Posterior vena cava (tissue), 2 donors: Measurements from ENCODE around the gene TRIM50. TPM values are rescaled to one million over a fixed set of nuclear protein-coding genes. Genes with fewer than 3 reads are reported as not detected.
"Not testable (repeated sequence)": the region's sequence is repeated elsewhere in the genome, so short reads cannot be mapped to it uniquely, and the experiment has no call there.

Experiments
- DNase-seq: peaks from one replicate; pipeline ENCODE4 v3.0.0-alpha.2; 2020; ENCODE audit warnings: low spot score
- intact Hi-C, 2 donors: fragments of 100-400 bp; cut with DNase I; formaldehyde crosslinking; loops; one replicate each; pipeline versions ENCODE4 v1.14.1 to v1.14.2; 2022 to 2023
- total RNA-seq, 2 donors: library from RNA; stranded (reverse); fragmentation: NEBNext Ultra II Directional; extraction: Animal tissue kit (Norgen Biotek cat#: 25700); gene quantifications; one replicate each; pipeline ENCODE4 v1.2.1, GENCODE V29; 2021
- donor health status: DM: yes; HTN: yes; CAD: no.
- donor health status: DM: yes; HTN: yes; CAD: no.

TRIM50 gene
- total RNA-seq, 2 donors from 2014 or later, result 0.32 TPM; not detected in 1

DNA sequence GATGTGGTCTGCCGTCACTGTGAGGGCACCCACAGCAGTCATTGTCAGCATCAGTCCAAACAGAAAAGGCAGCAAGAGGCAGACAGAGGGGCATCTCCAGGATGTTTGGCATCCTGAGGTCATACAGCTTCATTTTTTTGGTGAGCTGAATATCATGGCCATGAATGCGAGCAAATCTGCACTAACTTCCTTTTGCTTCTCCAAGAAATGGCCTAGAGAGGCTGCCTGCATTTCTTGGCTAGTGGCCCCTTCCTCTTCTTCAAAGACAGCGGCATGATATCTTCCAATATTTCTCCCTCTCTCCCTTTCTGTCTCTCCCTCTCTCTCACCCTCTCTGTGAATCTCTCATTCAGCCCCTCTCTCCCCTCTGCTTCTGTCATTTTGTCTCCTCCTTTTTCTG is 24.9 kb upstream of the TRIM50 start:
- DNase-seq, result no peak
- intact Hi-C loops, result no loop called here

DNA sequence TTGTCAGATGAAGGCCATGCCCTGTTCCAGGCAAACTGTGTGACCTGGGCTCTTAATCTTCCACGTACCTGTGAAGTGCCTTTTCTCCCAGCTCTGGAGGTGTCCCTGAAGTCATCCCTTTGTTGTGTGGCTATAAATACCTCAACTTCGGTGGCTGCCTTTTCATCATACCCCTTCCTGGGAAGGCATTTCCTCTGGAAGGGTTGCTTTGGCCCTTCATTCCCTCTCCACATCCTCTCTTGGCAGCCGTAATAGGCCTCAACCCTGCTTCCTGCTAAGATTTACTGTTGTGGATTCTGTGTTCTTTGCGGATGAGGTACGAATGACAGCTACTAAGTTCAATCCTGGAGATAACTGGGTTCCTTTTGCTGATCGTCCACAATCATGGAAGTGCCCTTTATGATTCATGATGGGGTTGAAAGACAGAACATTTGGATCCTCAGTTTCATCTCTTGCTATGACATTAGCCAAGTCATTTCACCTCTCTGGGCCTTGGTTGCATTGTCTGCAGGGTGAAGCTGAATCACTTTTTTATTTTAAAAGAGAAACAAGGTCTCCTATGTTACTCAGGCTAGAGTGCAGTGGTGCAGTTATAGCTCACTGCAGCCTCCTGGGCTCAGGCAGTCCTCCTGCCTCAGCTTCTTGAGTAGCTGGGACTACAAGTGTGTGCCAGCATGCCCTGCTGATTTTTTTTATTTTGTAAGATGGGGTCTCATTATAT is 23.7 kb upstream of the TRIM50 start:
- intact Hi-C loops, result no loop called here
- no peak for DNase-seq

DNA sequence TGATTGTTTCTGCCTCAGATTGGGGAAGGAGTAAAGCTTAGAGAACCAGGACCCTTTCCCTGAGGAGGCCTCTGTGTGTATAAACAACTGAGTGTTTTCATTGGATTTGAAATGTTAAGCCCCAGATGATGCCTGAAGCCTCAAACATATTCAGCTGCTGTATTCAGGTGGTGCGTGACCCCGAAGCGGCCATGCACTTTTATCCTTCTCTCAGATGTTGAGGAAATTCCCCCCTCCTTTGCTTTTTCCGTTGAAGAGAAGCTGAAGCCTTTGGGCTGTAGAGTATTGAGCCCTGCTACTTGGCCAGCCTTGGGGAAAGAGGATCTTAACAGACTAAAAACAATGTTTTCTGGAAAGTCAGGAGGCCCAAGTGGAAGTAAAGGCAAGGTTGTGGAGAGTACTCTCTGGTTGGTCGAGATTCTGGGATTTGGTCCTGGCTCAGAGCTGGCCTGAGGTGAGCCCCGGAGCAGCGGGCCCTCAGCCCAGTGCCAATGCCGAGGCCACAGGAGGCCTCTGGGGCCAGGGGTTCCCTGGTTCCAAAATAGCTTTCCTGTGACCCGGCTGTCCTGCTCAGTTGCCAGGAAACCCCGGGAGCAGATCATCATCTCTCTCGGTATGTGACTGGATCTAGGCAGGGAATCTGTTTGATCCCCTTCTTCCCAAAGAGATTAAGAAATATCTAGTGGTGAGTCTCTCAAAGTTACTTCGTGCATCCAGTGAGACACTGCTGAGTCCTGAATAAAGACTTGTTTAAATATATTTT is 22.6 kb upstream of the TRIM50 start:
- intact Hi-C loops, result no loop called here
- no peak for DNase-seq

DNA sequence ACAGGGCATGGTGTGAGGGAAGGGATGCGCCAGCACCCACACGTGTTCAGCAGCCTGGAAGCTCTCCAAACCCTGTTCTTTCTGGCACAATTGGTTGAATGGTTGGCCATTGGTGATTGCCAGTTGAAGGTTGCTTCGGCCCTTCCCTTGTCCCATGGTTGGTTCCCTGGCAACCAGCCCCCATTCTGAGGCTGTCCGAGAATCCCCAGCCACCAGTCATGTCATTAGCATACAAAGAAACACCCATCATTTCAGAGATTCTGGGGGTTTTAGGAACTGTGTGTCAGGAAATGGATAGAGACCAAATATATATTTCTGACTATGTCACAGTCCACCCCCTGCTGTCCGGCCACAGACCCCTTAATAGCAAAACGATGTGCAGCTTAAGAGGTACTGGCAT is 21.9 kb upstream of the TRIM50 start:
- intact Hi-C loops, result no loop called here
- no peak for DNase-seq

DNA sequence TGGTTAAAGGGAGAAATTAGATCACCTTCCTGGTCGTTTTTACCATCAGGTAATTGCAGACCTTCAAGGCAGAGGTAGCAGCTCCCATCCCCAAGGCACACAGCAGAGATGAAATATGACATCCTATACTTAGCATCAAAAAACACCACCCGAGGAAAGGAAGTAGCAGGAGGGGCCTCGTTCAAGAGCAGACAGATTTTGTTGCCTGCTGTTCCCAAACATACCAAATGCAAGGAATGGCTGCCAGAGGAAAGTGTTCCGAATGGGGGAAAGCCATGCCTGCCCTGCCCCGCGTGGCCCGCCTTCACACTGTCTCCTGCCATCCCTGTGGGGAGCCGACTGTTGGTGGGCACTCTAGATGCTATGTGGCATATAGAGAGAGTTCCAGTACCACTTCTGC is 18.1 kb upstream of the TRIM50 start:
- intact Hi-C loops, result no loop called here
- no peak for DNase-seq

DNA sequence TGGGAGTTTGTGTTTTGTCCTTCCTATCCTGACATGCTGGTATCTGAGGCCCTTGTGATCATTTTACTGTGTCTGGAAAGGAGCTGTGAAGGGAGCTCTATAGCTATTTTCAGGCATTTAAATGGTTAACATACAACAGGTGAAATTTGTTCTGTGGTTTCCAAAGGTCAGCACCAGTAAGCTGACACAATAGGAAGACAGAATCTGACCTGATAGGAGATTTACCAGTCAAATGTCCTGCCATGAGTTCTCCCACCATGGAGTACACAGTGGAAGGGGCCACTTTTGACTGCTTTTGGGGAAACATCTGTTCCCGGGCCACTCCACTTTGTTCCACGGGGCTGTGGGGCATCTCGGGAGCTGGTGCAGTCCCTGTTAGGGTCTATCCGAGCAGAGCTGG is 17.7 kb upstream of the TRIM50 start:
- DNase-seq, result no peak
- intact Hi-C loops, result no loop called here

DNA sequence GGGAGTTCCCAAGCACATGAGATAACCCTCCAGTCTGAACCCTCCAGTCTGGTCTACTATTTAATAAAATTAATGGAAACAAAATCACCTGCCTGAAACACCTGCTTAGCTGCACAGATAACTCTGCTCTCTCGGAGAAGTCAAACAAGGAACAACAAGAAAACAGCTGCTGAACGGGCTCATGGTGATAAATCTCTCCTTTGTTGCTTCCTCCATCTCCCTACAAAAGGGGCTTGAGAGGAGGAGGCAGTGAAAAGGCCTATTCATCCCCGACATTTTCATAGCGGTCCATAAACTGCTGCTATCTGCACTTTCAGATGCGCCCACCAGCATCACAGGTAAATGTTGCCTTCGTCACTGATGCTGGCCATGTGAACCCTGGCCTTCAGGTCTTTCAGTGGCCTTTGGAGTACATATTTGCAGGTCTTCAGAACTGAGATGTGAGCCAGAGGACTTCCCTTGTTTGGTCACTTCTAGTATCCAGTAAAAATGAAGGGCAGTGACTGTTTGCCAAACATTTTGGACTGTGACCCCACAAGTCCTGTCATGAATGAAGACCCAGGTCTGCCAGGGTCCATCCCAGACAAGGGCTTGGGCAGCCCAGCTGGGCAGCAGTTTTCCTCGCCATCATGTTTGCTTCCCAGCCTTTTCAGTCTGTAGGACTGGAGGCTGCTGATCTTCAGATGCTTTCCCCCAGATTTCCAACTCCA is 15.9 kb upstream of the TRIM50 start:
- DNase-seq, result no peak
- intact Hi-C loops, result loop anchor here in 1 of 2 donors (5.0 kb wide), 1 partner anchor 108 kb away; no protein-coding TSS in a partner anchor

DNA sequence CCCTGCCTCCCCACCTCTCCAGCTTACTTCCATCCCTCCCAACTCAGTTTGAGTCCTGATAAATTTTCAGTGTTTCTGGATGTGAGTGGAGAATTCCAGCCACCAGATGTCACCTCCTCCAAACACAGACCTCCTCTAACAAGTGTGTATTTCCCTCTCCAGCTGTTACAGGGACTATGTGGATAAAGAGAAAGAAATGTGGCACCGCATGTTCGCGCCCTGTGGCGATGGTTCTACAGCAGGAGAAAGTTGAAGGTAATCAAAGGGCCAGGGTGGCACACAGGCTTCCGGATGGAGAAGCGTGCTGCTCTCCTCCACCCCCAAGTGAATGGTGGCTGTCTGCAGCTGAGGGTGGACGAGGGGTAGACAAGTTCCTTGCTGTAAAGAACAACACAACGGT is 14.8 kb upstream of the TRIM50 start:
- no peak for DNase-seq
- intact Hi-C loops, result loop anchor here in 1 of 2 donors (5.0 kb wide), 1 partner anchor 110 kb away; no protein-coding TSS in a partner anchor

DNA sequence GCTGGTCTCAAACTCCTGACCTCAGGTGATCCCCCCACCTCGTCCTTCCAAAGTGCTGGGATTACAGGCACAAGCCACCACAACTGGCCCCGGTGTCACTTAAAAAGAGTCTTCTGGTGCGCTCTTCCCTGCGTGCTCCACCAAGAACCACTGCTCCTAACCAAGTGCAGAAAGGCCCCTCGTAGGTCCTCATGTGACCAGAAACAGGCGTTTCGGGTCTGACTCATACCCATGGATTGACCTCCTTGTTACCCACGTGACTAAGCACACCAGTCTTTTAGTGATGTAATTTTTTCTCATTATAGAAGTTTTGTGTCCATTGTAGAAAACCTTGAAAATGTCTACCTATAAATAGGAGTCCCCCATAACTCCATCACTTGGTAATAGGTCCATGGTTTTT is 14.0 kb upstream of the TRIM50 start:
- intact Hi-C loops, result loop anchor here in 1 of 2 donors (5.0 kb wide), 1 partner anchor 110 kb away; no protein-coding TSS in a partner anchor
- DNase-seq, result no peak

DNA sequence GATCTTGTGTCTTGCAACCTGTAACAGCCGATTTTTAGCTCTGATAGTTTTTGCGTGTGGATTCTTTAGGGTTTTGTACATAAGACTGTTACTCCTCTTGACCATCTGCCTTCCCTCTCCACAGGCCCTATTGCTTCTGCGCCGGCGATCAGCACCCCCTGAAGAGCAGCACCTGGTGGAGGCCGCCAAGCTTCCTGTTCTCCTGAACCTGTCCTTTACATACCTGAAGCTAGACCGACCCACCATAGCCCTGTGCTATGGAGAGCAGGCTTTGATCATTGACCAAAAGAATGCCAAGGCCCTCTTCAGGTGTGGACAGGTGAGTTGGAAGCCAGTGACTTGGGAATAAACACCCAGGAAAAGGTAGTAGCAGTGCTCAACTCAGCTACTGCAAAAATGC is 12.6 kb upstream of the TRIM50 start:
- intact Hi-C loops, result loop anchor here in 1 of 2 donors (5.0 kb wide), 1 partner anchor 112 kb away; no protein-coding TSS in a partner anchor
- DNase-seq, result no peak

DNA sequence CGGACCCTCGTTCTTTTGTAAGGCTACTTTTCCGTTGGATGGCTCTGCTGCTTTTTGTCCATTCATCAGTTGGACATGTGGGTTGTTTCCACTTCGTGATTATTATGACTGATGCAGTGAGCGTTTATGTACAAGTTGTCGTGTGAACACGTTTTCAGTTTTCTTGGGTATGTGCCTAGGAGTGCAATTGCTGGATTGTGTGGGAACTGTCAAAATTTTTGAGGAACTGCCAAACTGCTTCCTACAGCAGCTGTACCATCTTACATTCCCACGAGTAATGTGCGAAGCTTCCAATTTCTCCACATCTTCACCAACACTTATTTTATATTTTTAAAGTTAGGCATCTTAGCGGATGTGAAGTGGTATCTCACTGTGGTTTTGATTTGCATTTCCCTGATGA is 10.4 kb upstream of the TRIM50 start:
- DNase-seq, result no peak
- intact Hi-C loops, result no loop called here

DNA sequence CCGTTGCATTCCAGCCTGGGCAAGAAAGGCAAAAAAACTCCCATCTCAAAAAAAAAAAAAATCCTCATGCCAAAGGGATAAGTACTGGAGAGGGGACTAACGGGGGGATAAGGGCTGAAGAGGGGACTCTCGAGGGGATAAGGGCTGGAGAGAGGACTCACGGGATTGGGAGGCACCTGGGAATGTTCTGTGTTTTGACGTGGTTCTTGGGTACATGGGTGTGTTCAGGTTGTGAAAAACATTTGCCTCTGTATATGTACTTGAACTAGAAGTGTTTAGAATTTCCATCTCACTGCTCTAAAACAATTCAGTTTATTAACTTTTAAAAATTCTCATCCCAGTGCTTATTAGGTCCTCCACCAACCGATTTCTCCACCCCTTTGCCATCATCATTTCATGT is 4.6 kb upstream of the TRIM50 start:
- no peak for DNase-seq
- intact Hi-C loops, result no loop called here

DNA sequence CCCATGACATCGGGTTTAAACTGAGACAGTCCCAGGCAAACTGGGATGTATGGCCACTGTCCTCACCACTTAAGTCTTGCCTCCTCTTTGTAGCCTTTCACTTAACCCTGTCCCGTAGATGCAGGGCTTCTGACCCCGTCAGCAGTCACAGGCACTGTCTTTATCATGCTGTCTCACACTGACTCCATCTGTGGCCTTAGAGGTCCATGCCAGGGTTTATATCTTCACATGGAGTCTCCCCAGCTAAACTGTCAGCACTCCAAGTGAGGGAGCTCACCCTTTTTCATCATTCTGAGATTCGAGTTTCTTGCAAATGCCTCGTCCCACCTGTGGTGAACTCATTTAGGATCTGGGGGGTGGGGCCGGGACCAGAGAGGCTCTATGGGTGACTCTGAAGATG is 2.9 kb upstream of the TRIM50 start:
- no peak for DNase-seq
- intact Hi-C loops, result no loop called here

DNA sequence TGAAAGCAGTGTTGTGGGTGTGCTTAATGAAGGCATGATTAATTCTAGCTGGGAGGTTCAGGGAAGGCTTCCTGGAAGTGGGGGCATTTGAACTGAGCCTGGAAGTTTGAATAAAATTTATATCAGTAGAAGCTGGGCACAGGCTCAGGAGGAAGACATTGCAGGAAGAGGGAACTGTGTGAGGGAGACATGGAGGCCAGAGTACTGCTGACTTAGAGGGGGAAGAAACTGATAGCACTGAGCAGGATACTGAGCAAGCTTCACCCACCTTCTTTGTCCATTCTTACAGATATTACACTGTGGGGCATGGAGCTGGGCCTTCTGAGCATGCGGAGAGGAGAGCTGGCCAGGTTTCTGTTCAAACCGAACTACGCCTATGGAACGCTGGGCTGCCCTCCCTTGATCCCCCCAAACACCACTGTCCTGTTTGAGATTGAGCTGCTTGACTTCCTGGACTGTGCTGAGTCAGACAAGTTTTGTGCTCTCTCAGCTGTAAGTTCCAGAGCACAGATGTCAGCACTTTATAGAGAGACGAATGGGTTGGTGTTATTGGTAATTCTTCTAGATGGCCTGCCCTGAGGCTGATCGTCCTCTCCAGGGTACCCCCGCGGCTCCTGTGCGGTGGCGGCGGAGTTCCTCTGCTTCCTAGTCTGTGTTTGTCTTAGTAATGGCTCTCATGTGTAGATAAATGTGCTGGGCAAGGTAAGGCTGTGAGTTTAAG is 2.1 kb upstream of the TRIM50 start:
- intact Hi-C loops, result no loop called here
- DNase-seq, result no peak

DNA sequence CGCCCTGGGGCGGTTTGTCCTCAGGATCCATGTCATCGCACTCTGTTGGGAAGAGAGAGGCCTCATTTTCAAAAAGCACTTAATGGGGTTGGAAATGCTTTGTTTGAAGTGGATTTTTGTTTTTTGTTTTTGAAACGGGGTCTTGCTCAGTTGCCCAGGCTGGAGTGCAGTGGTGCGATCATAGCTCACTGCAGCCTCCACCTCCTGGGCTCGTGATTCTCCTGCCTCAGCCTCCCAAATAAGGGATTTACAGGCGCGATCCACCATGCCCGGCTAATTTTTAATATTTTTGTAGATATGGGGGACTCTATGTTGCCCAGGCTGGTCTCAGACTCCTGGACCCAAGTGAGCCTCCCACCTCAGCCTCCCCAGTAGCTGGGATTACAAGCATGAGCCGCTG is 814 bp upstream of the TRIM50 start:
- intact Hi-C loops, result no loop called here

DNA sequence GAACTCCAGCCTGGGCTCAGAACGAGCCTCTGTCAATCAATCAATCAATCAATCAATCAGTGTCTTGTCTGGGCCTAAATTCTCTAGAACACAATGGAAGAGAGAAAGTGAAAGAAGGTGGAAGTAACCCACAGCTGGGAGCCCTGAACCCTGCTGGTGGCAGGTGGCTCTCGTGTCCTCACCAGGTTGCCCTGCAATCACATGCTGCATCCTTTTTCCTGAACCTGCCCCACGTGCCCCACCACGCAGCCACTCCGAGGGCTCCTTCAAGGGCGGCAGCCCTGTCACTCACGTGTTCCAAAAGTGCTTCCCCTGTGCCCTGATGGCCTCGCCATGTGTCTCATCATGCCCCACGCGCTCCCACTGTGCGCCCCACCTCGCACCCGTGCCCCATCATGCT is 433 bp downstream of the TRIM50 start:
- DNase-seq, intact Hi-C loops: not testable (repeated sequence)

More for the DNA sequence above, 814 bp upstream of the TRIM50 start:
- DNase-seq, result no peak

DNA sequence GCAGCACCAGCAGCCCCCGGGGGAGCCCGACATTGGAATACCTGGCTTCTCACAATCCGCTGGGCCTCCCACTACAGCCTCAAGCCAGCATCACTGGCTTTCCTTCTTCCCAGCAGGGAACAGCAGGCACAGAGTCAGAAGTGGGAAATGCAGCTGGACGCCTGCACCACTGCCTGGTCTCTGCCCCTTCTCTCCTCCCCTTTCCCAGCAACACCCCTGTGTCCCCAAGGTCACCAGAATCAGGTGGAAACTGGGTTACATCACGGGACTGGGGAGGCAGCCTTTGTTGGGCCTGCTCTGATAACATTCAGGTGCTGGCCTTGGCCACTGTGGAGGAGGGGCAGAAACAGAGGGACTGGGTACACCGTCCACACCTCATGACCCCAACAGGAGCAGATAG is 2.5 kb downstream of the TRIM50 start:
- intact Hi-C loops, DNase-seq: not testable (repeated sequence)

DNA sequence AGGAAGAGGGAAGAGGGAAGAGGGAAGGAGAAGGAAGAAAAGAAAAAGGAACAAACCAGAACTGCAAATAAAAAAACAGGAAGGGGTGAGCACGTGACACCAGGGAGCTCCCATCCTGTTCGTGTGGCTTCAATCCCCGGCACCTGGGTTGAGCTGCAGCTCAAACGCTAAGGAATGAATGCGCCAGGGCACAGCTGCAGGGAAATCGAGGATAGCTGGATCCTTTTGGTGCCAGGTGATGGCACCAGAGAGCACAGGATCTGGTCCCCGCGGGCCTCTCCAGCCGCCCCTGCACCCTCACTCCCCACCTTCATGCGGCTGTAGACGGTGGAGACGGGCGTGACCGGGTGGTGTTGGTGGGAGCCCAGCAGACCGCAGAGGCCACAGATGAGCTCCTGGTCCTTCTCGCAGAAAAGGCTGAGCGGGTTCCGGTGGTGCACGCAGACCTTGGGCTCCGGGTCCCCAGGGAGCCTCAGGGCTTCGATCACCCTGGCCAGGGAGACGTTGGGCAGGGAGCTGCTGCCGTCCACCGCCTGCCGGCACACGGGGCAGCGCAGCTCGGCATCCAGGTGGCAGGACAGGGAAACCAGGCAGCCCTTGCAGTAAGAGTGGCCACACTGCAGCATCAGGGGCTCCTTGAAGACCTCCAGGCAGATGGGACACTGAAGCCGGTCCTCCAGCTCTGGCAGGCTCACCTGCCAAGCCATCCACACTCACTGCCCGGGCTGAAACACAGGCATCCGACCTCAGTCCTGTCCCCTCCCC is 3.6 kb downstream of the TRIM50 start:
- DNase-seq, intact Hi-C loops: not testable (repeated sequence)
